GM12801 (cell line): ENCODE results near the gene EXOC3L2.

Experiments
- CTCF ChIP-seq: IDR thresholded peaks from one replicate; pipeline ENCODE4 v1.5.1; 2011; ENCODE audit warnings: control low read depth; ENCODE audit not compliant: insufficient read length; ENCODE audit errors: extremely low read depth

EXOC3L2 gene

GRCh38 chr19:45234089-45234869 lies 10.9 kb downstream of the EXOC3L2 start:
- TF ChIP-seq CTCF = no peak

- TF ChIP-seq CTCF = no peak
Observed at GRCh38 chr19:45231891-45232290, 13.3 kb downstream of the EXOC3L2 start.

- TF ChIP-seq CTCF = no peak
Observed at GRCh38 chr19:45224645-45225044, 20.6 kb downstream of the EXOC3L2 start.

GRCh38 chr19:45223879-45224278 lies 21.3 kb downstream of the EXOC3L2 start:
- TF ChIP-seq CTCF = no peak

- TF ChIP-seq CTCF = no peak
Observed at GRCh38 chr19:45222724-45223123, 22.5 kb downstream of the EXOC3L2 start.

- TF ChIP-seq CTCF = no peak
Observed at GRCh38 chr19:45218911-45219743, 26.1 kb downstream of the EXOC3L2 start.

GRCh38 chr19:45218426-45218825 lies 26.8 kb downstream of the EXOC3L2 start:
- no peak for TF ChIP-seq CTCF
